Right ventricle myocardium inferior (tissue), 1 donor: ENCODE results near the gene DSTN. TPM values are rescaled to one million over a fixed set of nuclear protein-coding genes. Genes with fewer than 3 reads are reported as not detected.
A peak's percentile ranks its signal among the peaks of the same experiment; 100 is the strongest.

ENCODE experiments used
- ATAC-seq: fragments of 200-7000 bp; cut with Tn5 transposase; one replicate; pipeline ENCODE4 v1.9.1; 2020; ENCODE audit warnings: mild to moderate bottlenecking, moderate library complexity
- DNase-seq: peaks from one replicate; pipeline ENCODE4 v3.0.0; 2021; ENCODE audit errors: missing footprints
- intact Hi-C: fragments of 100-400 bp; cut with DNase I; formaldehyde crosslinking; loops from one replicate; pipeline ENCODE4 v1.11.0; 2022
- total RNA-seq: library from RNA; stranded (reverse); fragmentation: NEBNext Ultra II Directional; extraction: Animal tissue kit (Norgen Biotek cat#: 25700); gene quantifications from one replicate; pipeline ENCODE4 v1.2.1, GENCODE V29; 2021
- donor health status: DM: no; HTN: yes; CAD: no; lungs with severe emphysema.

Gene DSTN
- total RNA-seq, 1 donor from 2014 or later, result 865 TPM

DNA sequence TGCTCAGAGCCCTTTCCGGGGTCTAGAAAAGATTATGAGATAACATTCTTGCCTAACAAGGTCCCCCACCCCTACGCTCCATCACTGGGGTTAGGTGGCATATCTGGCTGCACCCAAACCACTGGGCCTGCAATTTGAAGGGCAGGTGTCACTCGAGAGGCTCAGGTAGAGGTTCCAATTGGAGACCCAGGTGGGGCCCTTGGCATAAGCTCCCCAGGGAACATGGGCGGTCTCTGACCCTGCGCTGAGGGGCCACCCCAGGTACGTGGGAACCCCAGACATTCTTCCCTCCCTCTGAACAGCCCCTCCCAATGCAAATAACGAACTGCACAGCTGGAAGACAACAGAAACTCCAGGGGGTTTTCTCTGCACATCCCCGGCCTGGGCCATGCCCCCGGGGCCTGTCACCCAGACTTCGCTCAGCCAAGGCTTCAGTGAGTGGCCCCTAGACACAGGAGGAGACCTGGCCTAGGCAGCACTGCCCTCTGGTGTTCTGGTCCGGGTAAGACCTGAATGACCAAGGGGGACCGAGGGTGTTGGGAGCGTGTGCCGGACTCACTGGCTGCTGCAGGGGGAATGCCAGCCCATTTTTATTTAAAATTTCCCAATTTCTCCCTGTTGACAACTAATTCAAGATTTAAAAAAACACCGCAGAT is 47.5 kb downstream of the DSTN start:
- no peak for DNase-seq
- intact Hi-C loops, result loop anchor here (1.0 kb wide), 2 partner anchors 80 to 112 kb away; no protein-coding TSS in a partner anchor
- ATAC-seq, result peak; percentile 62

DNA sequence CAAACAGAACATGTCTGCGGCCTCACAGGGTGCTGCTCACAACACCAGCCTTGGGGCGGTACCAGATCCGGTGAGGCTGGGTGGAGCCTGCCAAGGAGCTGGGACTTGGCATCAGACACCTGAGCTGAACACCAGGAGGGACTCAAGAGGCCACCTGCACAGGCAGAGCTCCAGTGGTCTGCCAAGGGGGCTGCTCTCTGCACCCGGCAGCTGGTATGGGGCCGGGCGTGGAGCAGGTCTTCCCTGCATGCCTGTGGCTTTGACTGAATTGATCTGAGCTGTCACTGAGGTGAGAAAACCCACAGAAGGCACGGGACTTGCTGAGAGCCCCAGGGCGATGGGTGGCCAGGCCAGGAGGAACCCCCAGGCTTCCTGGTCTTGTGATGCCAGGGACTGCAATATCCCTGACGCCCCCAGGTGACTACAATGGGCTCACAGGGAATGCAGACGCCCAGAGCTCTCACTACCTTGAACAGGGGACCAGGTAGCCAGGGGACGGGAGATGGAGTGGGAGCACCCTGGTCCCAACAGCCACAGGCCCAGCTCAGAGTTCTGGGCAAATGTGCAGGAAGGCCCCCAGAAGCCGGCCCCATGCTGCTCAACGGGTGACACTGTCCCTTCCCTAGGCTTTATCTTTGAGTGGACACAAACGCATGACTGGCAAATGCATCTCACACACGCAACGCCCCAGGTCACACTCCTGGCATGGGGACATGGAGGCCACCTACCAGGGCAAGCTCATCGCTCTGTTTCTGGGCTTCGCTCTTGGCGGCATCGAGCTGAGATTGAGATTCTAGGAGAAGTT is 48.2 kb downstream of the DSTN start:
- intact Hi-C loops, result loop anchor here (1.0 kb wide), 2 partner anchors 81 to 113 kb away; no protein-coding TSS in a partner anchor
- ATAC-seq (no peak), DNase-seq (peak; percentile 50)

DNA sequence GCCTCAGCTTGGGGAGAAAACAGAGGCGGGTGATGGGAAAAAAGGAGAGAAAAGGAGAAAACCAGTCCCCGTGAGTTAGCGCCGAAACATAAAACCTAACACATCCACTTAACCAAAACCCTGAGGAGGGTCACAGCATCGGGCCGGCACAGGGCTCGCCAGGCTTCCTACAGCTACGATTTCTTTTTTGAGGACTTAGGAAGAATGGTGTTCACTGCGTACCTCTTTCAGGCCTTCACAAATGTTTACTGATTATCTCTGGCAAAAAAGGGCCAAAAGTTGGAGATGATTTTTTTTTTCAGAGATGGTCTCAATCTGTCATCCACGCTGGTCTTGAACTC is 48.8 kb downstream of the DSTN start:
- ATAC-seq (no peak), DNase-seq (no peak)
- intact Hi-C loops, result no loop called here

DNA sequence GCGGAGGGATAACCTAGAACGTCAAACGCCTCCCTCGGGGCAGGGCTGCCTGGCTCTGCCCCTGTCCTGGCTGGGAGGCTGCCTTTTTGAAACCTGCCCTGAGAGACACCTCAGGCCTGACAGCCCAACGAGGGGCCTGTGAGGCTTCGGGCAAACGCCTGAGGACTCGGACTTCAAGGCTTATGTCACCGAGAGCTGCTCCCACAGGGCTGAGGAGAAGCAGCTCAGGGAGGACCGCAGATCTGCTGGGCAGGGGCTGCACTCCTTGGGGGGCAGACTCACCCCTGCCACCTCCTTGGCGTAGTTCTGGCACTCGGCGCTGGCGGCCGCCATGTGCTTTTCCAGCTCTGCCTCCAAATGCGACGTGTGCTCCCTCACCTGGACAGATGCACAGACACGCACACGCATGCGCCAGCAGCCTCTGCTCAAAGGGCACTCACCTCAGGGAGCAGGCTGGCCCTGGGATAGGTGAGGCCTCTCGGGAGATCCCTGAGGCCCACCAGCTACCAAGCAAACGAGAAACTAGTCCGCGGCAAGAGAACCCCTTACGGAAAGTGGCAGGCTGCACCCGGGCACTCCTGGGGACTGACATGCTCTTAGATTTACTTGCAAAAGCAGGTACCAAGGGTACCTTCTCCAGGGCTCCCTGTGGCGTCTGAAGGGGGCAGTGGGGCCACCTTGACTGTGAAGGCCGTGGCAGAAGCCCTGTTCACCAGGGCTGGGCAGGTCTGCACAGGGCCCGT is 49.6 kb downstream of the DSTN start:
- intact Hi-C loops, result no loop called here
- ATAC-seq (no peak), DNase-seq (peak; percentile 34)

DNA sequence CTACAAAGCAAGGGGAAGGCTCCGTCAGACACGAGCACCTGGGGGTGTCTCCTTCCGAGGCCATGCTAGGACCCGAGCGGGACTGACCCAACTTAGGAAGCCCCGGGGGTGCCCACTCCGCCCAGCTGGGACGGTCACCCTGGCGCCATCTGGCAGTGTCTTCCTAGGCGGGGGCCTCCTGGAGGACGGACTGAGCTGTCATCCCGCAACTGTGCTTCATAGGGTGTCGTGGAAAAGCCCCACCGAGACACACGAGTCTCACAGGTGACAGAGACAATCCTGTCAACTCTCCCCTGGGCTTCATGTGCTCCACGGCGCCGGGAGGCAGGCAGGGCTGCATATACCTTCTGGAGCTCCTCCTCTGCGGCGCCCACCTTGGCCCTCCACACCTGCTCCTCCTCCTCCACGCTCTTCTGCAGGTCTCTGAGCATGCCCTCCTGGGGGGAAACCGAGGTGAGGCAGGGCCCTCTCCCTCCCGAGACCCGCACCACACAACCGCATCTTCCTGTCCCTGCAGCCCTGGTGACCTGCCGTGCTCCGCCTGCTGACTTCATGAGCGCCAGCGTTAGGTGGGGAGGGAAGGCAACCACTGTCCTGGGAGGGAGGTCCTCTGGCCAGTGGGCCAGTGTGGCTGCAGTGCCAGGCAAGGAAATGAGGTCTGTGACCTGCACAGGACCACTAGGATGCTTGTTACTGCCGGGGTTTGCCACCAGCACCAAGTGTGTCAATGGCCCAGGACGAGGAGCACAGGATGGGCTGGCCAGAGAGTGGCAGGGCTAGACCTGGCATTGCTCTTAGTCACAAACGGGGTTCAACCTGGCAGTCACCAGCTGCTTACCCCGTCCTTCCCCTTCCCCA is 50.7 kb downstream of the DSTN start:
- ATAC-seq (no peak), DNase-seq (peak; percentile 60)
- intact Hi-C loops, result no loop called here

DNA sequence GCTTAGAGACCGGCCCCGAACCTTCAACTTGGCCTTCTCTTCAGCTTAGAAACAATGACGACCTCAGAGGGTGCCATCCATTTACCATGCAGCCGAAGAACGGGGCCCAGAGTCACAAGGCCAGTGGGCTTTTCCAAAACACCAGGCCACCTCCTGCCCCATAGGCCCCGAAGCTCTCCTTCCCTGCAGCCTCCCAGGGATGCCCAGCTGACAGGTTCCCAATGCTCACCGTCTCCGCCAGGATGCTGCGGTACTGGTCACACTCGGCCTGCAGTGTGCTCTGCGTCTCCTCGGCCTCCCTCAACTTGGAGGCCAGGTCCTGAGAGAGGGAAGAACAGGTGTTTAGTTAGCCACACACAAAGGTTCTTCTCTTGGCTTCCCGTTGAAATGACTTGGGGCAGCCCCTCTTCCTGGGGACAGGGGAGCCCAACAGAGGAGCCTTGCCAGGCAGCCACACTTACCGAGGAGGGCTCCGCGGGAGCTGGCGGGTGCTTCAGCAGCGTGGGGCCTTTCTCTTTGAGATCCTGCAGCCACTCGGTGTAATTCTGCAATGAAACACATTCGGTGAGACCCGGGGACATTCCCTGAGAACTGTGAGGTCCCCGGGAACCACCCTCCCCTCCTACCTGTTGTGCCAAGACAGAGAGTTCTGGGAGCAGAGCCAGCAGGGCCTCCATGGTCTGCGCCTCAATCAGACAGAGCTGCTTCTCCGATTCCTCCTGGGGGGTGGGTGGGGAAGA is 51.5 kb downstream of the DSTN start:
- DNase-seq (peak; percentile 26), ATAC-seq (no peak)
- intact Hi-C loops, result no loop called here

DNA sequence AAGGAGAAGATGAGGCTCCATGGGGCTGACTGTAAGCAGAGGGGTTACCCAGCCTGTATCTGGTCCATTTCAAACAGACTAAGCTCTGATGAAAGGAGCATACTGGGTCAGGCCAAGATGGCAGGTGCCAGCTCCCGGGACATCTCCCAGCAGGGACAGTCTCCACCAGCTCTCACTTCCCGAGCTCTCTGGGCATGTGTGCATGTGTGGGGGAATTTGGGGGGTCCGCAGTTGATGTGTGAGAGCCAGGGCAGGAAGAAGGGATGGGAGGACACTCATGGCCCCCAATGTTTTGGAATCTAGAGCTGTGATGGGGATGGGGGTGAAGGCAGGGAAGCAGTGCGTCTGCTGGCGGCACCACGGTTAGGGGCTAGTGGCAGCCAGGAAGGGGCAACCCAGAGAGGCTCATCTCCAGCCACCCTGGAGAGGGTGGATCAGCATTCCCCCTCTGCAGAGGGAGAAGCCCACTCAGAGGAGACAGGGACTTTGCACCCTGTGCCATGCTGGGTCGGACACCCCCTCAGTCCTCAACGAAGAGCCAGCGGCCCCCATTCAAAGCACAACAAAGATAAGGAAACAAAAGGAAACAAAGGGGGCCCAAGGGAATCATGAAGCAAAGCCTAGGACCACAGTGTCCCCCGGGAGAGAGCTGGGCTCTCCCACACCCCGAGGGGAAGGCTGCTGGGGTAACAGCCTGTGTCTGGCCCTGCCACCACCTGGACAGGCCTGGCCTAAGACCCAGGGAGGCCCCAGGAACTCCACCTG is 52.4 kb downstream of the DSTN start:
- ATAC-seq (no peak), DNase-seq (peak; percentile 59)
- intact Hi-C loops, result no loop called here

DNA sequence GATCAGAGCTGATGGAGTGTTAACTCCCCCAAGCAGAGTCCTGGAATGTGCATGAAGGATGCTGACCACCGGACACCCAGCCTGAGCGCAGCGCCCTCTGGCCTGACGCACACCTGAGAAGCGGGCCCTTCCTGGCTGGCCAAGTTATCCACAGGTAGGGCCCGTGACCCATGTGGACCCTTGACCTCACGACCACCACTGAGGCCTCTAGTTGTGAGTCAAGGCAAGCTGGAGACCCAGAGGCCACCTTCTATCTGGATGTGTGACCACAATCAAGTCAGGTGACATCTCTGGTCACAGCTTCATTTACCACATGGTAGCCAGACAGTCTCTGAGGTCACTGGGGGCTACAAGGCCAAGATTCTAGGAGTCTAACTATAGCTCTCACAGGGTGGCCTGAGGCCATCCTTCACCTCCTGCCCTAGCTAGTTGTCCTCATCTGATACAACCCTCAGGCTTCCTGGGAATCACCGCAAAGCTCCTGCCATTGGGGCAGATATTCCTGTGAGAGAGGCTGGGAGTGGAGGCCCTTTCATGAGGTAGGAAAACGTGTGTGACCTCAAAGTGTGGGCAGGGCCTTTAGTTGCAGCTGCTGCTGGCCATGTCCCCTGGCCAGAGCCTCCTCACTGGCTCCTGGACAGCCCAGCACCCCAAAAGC is 53.1 kb downstream of the DSTN start:
- intact Hi-C loops, result no loop called here
- DNase-seq (peak; percentile 44), ATAC-seq (no peak)

DNA sequence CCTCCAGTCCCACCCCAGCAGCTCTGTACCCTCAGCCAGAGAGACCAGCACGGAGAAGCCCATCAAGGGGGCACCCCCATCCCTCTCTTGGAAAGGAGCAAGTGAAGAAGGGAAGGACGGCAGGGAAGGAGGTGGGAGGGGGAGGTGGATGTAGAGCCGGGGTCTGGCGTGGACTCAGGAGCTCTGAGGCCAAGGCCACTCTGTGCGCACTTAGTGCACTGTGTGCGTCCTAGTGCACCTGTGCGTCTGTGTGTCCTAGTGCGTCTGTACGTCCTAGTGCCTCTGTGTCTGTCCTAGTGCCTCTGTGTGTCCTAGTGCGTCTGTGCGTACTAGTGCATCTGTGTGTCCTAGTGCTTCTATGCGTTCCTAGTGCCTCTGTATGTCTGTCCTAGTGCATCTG is 54.2 kb downstream of the DSTN start:
- ATAC-seq (no peak), DNase-seq (peak; percentile 43)
- intact Hi-C loops, result no loop called here

DNA sequence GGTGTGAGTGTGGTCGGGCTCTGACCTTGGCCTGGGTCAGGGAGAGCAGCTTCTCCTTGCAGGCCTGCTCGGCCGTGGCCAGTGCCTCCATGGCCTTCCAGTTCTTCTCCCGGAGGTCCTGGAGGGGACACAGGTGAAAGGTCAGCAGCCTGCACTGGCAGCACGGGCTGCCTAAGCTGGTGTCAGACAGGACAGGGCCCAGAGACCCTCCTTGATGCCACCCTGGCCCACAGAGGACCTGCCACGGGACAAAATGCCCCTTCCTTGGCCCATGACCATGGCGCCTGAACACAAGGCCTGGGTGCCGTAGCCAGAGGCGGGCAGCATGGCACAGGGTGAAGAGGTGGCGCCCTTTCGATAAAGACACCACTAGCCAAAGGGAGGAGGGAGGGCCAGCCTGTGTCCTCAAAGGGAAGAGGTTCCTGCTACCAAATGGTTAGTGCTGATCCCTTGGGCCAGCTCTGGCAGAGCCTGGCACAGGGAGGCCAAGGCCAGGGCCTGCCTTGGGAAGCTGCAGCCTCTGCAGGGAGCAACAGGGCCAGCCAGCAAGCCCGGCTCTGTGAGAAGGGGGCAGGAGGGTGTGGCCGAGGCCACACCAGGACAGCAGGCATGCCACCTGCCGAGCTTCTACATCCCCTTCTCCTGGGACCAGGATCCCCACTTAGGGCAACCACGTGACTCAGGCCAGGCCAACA is 54.8 kb downstream of the DSTN start:
- intact Hi-C loops, result no loop called here
- DNase-seq (peak; percentile 21), ATAC-seq (no peak)

DNA sequence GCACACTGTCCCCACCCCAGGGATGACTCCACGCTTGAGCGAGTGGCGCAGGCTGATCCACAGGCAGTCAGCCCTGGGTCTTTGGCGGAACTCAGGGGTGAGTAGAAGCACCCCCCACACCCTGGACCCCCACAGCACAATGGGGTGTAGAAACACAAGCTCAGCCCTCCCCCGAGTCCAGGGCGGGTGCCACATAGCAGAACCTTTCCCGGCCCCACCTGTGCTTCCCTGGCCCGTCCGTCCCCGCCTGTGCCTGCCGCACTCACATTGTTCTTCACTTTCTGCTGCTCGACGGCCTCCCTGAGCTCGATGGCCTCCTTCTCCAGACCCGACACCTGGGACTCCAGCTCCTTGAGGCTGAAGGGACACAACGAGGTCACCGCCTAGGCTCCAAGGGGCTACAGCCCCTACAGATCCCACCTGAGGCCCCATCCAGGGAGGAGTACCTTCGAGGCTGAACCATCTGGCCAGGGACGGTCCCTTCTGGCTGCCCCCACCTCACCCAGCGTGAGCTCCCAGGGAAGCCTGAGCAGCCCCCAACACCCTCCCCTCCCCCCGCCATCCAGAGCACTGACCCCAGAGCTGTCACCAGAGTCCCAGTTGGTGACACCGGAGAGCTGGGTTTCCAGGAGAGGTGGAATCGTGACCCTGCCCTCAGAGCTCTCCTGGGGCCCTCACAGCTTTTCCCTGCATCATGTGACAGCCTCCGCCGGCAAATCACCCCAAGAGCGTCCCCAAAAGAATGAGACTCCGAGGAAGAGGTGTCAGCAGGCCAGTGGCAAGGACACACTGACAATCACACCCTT is 55.6 kb downstream of the DSTN start:
- DNase-seq (peak; percentile 50), ATAC-seq (no peak)
- intact Hi-C loops, result no loop called here

DNA sequence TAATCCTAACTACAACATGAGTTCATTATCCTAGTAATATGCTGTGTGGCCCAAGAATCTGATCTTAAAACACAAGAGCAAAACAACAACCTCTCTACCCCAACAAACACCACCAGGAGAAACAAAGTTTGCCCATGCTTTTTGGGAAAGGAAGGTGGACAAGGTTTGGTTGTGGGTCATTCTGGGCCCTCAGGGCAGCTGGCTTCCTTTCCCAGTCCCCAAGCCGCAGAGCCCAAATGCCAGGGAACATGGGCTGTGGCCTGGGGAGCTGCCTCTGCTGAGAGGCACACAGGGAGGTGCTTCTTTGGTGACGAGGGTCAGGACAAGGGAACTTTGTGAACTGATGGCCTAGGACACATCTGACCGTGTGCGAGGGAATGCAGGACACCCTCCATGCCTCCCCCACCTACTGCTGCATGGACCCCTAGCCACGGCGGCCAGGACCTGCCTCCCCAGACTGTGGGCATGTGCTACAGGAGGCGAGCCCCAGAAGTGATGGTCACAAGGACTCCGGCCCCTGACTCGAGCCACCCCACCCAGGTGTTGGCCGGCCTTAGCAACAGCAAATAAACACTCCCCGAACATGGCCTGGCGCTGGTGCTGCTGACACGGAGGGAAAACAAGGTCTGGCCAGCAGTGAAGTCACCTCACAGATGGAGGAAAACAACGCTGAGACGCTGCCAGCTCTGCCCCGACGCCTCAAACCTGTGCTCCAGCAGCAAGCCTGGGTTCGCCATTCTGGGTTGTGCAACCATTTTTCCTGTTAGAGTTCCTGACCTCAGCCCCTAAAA is 56.5 kb downstream of the DSTN start:
- intact Hi-C loops, result no loop called here
- ATAC-seq (peak; percentile 52), DNase-seq (peak; percentile 67)

DNA sequence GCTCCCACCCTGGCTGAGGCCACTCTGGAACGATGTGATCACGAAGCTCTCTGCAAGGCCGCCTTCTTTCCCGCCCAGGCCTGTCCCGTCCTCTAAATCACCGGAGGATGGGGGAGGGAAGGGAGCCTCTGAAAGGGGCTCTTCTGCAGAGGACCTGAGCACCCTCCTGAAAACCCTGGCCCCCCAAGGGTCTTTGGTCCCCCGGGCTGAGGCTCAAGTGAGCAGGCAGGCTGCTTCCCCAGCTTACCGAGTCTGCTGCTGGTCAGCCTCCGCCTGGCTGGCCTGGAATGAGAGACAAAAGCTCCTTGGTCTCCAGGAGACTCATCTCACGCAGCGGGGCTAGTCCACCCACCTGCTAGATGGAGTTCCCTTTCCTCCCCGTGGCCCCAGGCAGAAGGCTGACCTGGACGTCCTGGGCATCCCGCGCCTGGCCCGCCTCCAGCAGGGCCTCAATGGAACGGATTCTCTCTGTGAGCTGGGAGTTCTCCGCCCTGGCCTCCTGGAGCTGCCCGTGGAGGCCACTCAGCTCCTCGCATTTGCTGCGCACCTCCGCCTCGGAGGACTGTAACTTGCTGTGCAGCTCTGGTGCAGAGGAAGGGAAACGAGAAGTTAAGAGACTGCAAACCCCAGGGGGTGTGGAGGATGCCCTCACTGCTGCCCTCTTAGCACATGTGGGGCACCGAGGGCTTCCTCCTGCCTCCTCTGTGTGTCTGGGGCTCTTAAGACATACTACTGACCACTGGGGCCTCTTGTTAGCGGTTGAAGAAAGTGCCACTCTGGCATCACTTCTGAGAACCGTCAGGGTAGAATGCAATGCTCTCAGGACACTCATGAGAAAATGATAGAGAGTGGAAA is 57.5 kb downstream of the DSTN start:
- intact Hi-C loops, result no loop called here
- peak; percentile 53 for DNase-seq
- no peak for ATAC-seq
